Kasumi-1 (cell line): ENCODE results near the gene ZNF789.
A peak's percentile ranks its signal among the peaks of the same experiment; 100 is the strongest.
"Not testable (repeated sequence)": the region's sequence is repeated elsewhere in the genome, so short reads cannot be mapped to it uniquely, and the experiment has no call there.

Source experiments
- DNase-seq, 2 experiments: peaks; one replicate each; lab custom pipeline; 2025; lab: John Stamatoyannopoulos, UW

ZNF789 gene

GRCh38 chr7:99472561-99473314, at the start of gene ZNF789:
TSS of gene ZNF789 (plus strand) at chr7:99472890. CDS start at chr7:99476457, 3,567 bp downstream.
- DNase-seq = peak; percentile 95 to 96

GRCh38 chr7:99424932-99425730, 47.6 kb upstream of the ZNF789 start:
- DNase-seq = no peak

GRCh38 chr7:99428972-99429566, 43.6 kb upstream of the ZNF789 start:
- no peak for DNase-seq

- DNase-seq = no peak
These were observed 42.9 kb upstream of the ZNF789 start for GRCh38 chr7:99429756-99430155.

GRCh38 chr7:99431756-99432540, 40.7 kb upstream of the ZNF789 start:
- not testable (repeated sequence) for DNase-seq

- DNase-seq = no peak
These were observed 39.5 kb upstream of the ZNF789 start for GRCh38 chr7:99433158-99433557.

GRCh38 chr7:99437946-99438572, 34.6 kb upstream of the ZNF789 start:
- DNase-seq = no peak

- DNase-seq = peak; percentile 92 to 93
These were observed 33.9 kb upstream of the ZNF789 start, which contains the start of the genes CPSF4 and PTCD1 for GRCh38 chr7:99438573-99439480. TSS of gene CPSF4 (plus strand) at chr7:99438943. CDS start at chr7:99439083, 140 bp downstream. TSS of gene PTCD1 (minus strand) at chr7:99438798. CDS start at chr7:99435242, 3,556 bp downstream.

- no peak for DNase-seq
These were observed 32.5 kb upstream of the ZNF789 start for GRCh38 chr7:99440195-99440594.

- no peak for DNase-seq
These were observed 26.6 kb upstream of the ZNF789 start for GRCh38 chr7:99446096-99446495.

- DNase-seq = peak; percentile 14 to 55
These were observed 24.7 kb upstream of the ZNF789 start for GRCh38 chr7:99447943-99448342.

GRCh38 chr7:99448855-99449254, 23.8 kb upstream of the ZNF789 start:
- DNase-seq = no peak

GRCh38 chr7:99449326-99449725, 23.4 kb upstream of the ZNF789 start:
- no peak for DNase-seq

GRCh38 chr7:99451936-99452335, 20.8 kb upstream of the ZNF789 start:
- no peak for DNase-seq

GRCh38 chr7:99452541-99452940, 20.1 kb upstream of the ZNF789 start:
- DNase-seq = no peak

- no peak for DNase-seq
These were observed 19.6 kb upstream of the ZNF789 start for GRCh38 chr7:99453105-99453504.

- no peak for DNase-seq
These were observed 16.8 kb upstream of the ZNF789 start for GRCh38 chr7:99455874-99456273.

GRCh38 chr7:99456288-99456687, 16.4 kb upstream of the ZNF789 start:
- no peak for DNase-seq

GRCh38 chr7:99457050-99457649, 15.5 kb upstream of the ZNF789 start:
- no peak for DNase-seq
